H1 (cell line): ENCODE data around the gene NODAL. TPM values are rescaled to one million over a fixed set of nuclear protein-coding genes. Genes with fewer than 3 reads are reported as not detected.

Source experiments
- CTCF ChIA-PET: fragments of 300-600 bp; sonication (Branson Sonifier 250); formaldehyde crosslinking; loops from one replicate; lab custom pipeline; 2021; ENCODE audit not compliant: partially characterized antibody; lab: Charles Lee
- POLR2A ChIA-PET: fragments of 300-600 bp; sonication (Branson Sonifier 250); formaldehyde crosslinking; loops from one replicate; lab custom pipeline; 2021; ENCODE audit warnings: inconsistent platforms; ENCODE audit not compliant: partially characterized antibody; lab: Charles Lee
- DNase-seq, 2 experiments: peaks; one replicate each; pipeline versions ENCODE4 v3.0.0 to v3.0.0-alpha.2; 2010 to 2022; ENCODE audit warnings: low spot score in 2 of 2, low read depth in 1 of 2, mixed read lengths in 1 of 2
- FAIRE-seq: peaks from 2 replicates; lab custom pipeline; 2011; peaks lifted over from hg19 to GRCh38; lab: Jason Lieb, UNC
- H2AFZ ChIP-seq: 2 replicates; pipeline ENCODE4 v1.8.1; 2012; ENCODE audit warnings: low read length, inconsistent platforms
- H2AK5ac ChIP-seq: 2 replicates; pipeline ENCODE4 v1.6.1; 2013; ENCODE audit warnings: low read depth, low read length
- H2BK120ac ChIP-seq: replicated peaks from 2 replicates; pipeline ENCODE3; 2013; ENCODE audit warnings: low read depth, low read length, inconsistent platforms
- H2BK12ac ChIP-seq: 2 replicates; pipeline ENCODE4 v1.6.1; 2013; ENCODE audit warnings: low read depth, low read length
- H2BK15ac ChIP-seq: 2 replicates; pipeline ENCODE4 v1.6.1; 2013; ENCODE audit warnings: low read length
- H2BK20ac ChIP-seq: 2 replicates; pipeline ENCODE4 v1.6.1; 2013; ENCODE audit warnings: low read length
- H2BK5ac ChIP-seq: 2 replicates; pipeline ENCODE4 v1.6.1; 2013; ENCODE audit warnings: low read depth, low read length
- H3K14ac ChIP-seq: 2 replicates; pipeline ENCODE4 v1.6.1; 2013; ENCODE audit warnings: inconsistent platforms; ENCODE audit not compliant: insufficient read length
- H3K18ac ChIP-seq: 2 replicates; pipeline ENCODE4 v1.6.1; 2013; ENCODE audit warnings: low read length; ENCODE audit errors: extremely low read depth
- H3K23ac ChIP-seq: 2 replicates; pipeline ENCODE4 v1.6.1; 2013; ENCODE audit warnings: inconsistent platforms; ENCODE audit not compliant: insufficient read length
- H3K23me2 ChIP-seq: 2 replicates; pipeline ENCODE4 v1.6.1; 2013; ENCODE audit warnings: low read depth, low read length
- H3K27ac ChIP-seq: 2 replicates; pipeline ENCODE4 v1.6.1; 2011; ENCODE audit warnings: low read depth, low read length, inconsistent platforms
- H3K27me3 ChIP-seq, 4 experiments: replicated peaks in 1 of 4; 1 replicate in 1 of 4; 2 replicates in 3 of 4; pipeline versions ENCODE4 v1.6.1 to v1.8.1; 2011 to 2013; ENCODE audit warnings: low read length in 3 of 4, mild to moderate bottlenecking in 3 of 4, inconsistent platforms in 2 of 4, mixed read lengths in 2 of 4, moderate library complexity in 1 of 4; ENCODE audit not compliant: control insufficient read depth in 3 of 4, insufficient read depth in 3 of 4; ENCODE audit errors: extremely low read depth in 1 of 4
- H3K36me3 ChIP-seq, 4 experiments: 2 replicates each; pipeline versions ENCODE4 v1.6.1 to v1.8.1; 2011 to 2013; ENCODE audit warnings: mild to moderate bottlenecking in 4 of 4, low read length in 3 of 4, moderate library complexity in 2 of 4, control low read depth in 1 of 4, inconsistent platforms in 1 of 4; ENCODE audit not compliant: insufficient read depth in 4 of 4, control insufficient read depth in 2 of 4
- H3K4ac ChIP-seq: replicated peaks from 2 replicates; pipeline ENCODE3; 2013; ENCODE audit warnings: low read length, low read depth, mixed read lengths, inconsistent platforms; ENCODE audit not compliant: insufficient read length
- H3K4me1 ChIP-seq, 4 experiments: replicated peaks in 1 of 4; 1 replicate in 1 of 4; 2 replicates in 3 of 4; pipeline versions ENCODE4 v1.6.1 to v1.8.1; 2011 to 2013; ENCODE audit warnings: low read length in 3 of 4, inconsistent platforms in 2 of 4, mixed read lengths in 1 of 4; ENCODE audit not compliant: insufficient read depth in 4 of 4, control insufficient read depth in 3 of 4
- H3K4me2 ChIP-seq, 2 experiments: 2 replicates each; pipeline versions ENCODE4 v1.6.1 to v1.8.1; 2011 to 2013; ENCODE audit warnings: low read depth in 2 of 2, low read length in 2 of 2, control low read depth in 1 of 2, inconsistent platforms in 1 of 2, mild to moderate bottlenecking in 1 of 2; ENCODE audit not compliant: insufficient read depth in 1 of 2
- H3K4me3 ChIP-seq, 4 experiments: fragments of 200-600, 300-600 bp in 1 of 4; sonication (generic), shearing (Covaris generic), sonication (Bioruptor Twin) in 1 of 4; 2 replicates each; pipeline versions ENCODE4 v1.5.1 to v1.8.1; 2011 to 2016; ENCODE audit warnings: low read length in 4 of 4, low read depth in 3 of 4, control low read depth in 2 of 4, inconsistent platforms in 2 of 4, mild to moderate bottlenecking in 2 of 4, mixed read lengths in 1 of 4, moderate library complexity in 1 of 4; ENCODE audit not compliant: insufficient read depth in 2 of 4; ENCODE audit errors: extremely low read depth in 1 of 4
- H3K56ac ChIP-seq: replicated peaks from 2 replicates; pipeline ENCODE3; 2013; ENCODE audit warnings: low read depth, mild to moderate bottlenecking, mixed read lengths, low read length, inconsistent platforms; ENCODE audit not compliant: insufficient read length
- H3K79me1 ChIP-seq: 2 replicates; pipeline ENCODE4 v1.6.1; 2013; ENCODE audit warnings: low read depth, low read length, control low read depth
- H3K79me2 ChIP-seq, 2 experiments: 2 replicates each; pipeline versions ENCODE4 v1.6.1 to v1.8.1; 2012 to 2013; ENCODE audit warnings: low read length in 2 of 2, mild to moderate bottlenecking in 2 of 2, inconsistent platforms in 1 of 2; ENCODE audit not compliant: insufficient read depth in 2 of 2, control insufficient read depth in 1 of 2
- H3K9ac ChIP-seq, 4 experiments: replicated peaks in 1 of 4; 1 replicate in 1 of 4; 2 replicates in 3 of 4; pipeline versions ENCODE4 v1.6.1 to v1.8.1; 2011 to 2013; ENCODE audit warnings: low read depth in 3 of 4, low read length in 3 of 4, control low read depth in 2 of 4, mild to moderate bottlenecking in 2 of 4, moderate library complexity in 2 of 4, inconsistent platforms in 1 of 4; ENCODE audit errors: extremely low read depth in 1 of 4
- H3K9me3 ChIP-seq, 2 experiments: 2 replicates each; pipeline versions ENCODE4 v1.6.1 to v1.8.1; 2012 to 2013; ENCODE audit warnings: mild to moderate bottlenecking in 2 of 2, moderate library complexity in 2 of 2, control low read depth in 1 of 2, inconsistent platforms in 1 of 2, low read depth in 1 of 2, low read length in 1 of 2, mixed read lengths in 1 of 2; ENCODE audit not compliant: insufficient read depth in 2 of 2
- H4K20me1 ChIP-seq, 2 experiments: replicated peaks in 1 of 2; 2 replicates each; pipeline versions ENCODE3 to v1.8.1; 2011 to 2013; ENCODE audit warnings: inconsistent platforms in 2 of 2, low read length in 2 of 2, mild to moderate bottlenecking in 1 of 2; ENCODE audit not compliant: insufficient read depth in 2 of 2, control insufficient read depth in 1 of 2
- H4K5ac ChIP-seq: 2 replicates; pipeline ENCODE4 v1.6.1; 2013; ENCODE audit warnings: low read length, low read depth, mixed read lengths, inconsistent platforms; ENCODE audit not compliant: insufficient read length
- H4K8ac ChIP-seq: 2 replicates; pipeline ENCODE4 v1.8.0; 2013; ENCODE audit warnings: mild to moderate bottlenecking, moderate library complexity, low read length, inconsistent platforms; ENCODE audit not compliant: insufficient read depth; ENCODE audit errors: extremely low read depth
- H4K91ac ChIP-seq: replicated peaks from 2 replicates; pipeline ENCODE3; 2013; ENCODE audit warnings: low read length, mixed read lengths, inconsistent platforms; ENCODE audit not compliant: insufficient read length
- CTBP2 ChIP-seq: IDR thresholded peaks from 2 replicates; pipeline ENCODE4 v1.7.0; 2011; ENCODE audit warnings: borderline replicate concordance, mild to moderate bottlenecking, moderate library complexity, mixed read lengths, low read length; ENCODE audit not compliant: insufficient read depth, insufficient read length
- RNF2 ChIP-seq: fragments of 200-900, 300-1000 bp; sonication (generic); IDR thresholded peaks from 2 replicates; pipeline ENCODE4 v1.7.1; 2016; ENCODE audit warnings: borderline replicate concordance, low read depth, mild to moderate bottlenecking, antibody characterized with exemption, low read length; ENCODE audit not compliant: poor library complexity, severe bottlenecking; ENCODE audit errors: missing control alignments
- RXRA ChIP-seq: IDR thresholded peaks from 2 replicates; pipeline ENCODE4 v1.6.1; 2011; ENCODE audit warnings: low read depth, mild to moderate bottlenecking, low read length, moderate library complexity; ENCODE audit not compliant: insufficient read depth
- TEAD4 ChIP-seq: IDR thresholded peaks from 2 replicates; pipeline ENCODE4 v1.6.1; 2012; ENCODE audit warnings: low read depth, low read length, inconsistent platforms, mixed read lengths
- WGBS, 2 experiments: shearing (Covaris generic) in 1 of 2; methylation state at CpG; one replicate each; pipeline versions ENCODE4 v1.1.6 to v1.1.7; 2013 to 2015; ENCODE audit warnings: low lambda C conversion rate in 2 of 2, mixed read lengths in 2 of 2, inconsistent platforms in 1 of 2, low coverage in 1 of 2, missing lambda C conversion rate in 1 of 2; ENCODE audit not compliant: insufficient replicate concordance in 2 of 2, insufficient coverage in 1 of 2, insufficient read length in 1 of 2; ENCODE audit errors: extremely low coverage in 1 of 2, missing lambda C conversion rate in 1 of 2; 5-methylcytosine and 5-hydroxymethylcytosine counted together
- polyA plus RNA-seq, 7 experiments: library from polyadenylated mRNA; depleted of rRNA in 3 of 7; stranded (reverse) in 5 of 7; unstranded in 2 of 7; fragments of >200 nt in 5 of 7; fragments of 200-250 nt in 2 of 7; gene quantifications; 1 replicate in 5 of 7; 2 replicates in 1 of 7; 4 replicates in 1 of 7; pipeline versions ENCODE4 v1.2.1 to v1.2.3, GENCODE V29; 2011 to 2013; ENCODE audit warnings: missing spikeins in 2 of 7, mixed read lengths in 2 of 7
- total RNA-seq: library from RNA; stranded (reverse); fragmentation: NEBNext Ultra II Directional; extraction: Animal tissue kit (Norgen Biotek cat#: 25700); gene quantifications from 2 replicates; pipeline ENCODE4 v1.2.1, GENCODE V29; 2021

NODAL gene
- total and polyA plus RNA-seq, 2 of the 8 experiments (the other 6 are each of a cell fraction or from before 2014, with no cell fraction given) = 2.0 to 7.3 TPM

- Histone ChIP-seq H2BK12ac (peak overlapping the region; percentile 55; the same call in 1 of the 2 replicates), H3K4me2 (no peak overlapping the region; a peak in 2 of 4 replicates), H4K8ac (no peak overlapping the region), H2BK5ac (no peak overlapping the region), H2BK15ac (0 out of 2 replicates have a peak overlapping the region, but pooled peaks have one; percentile 40), H3K4me1 (peaks cover 9 to 22% (median 18%) of the 10 kb centered on the region in 4 experiments), H3K23me2 (peaks cover 17% of the 10 kb centered on the region; the same call in 1 of the 2 replicates), H3K18ac (no peak overlapping the region; the same call in 1 of the 2 replicates), H2AFZ (no peak overlapping the region), H4K91ac (no peak overlapping the region), H3K14ac (no peak overlapping the region), H3K4me3 (no peak overlapping the region), H3K9ac (no peak overlapping the region), H2BK20ac (no peak overlapping the region), H3K9me3 (no peaks in the 10 kb centered on the region), H3K36me3 (peaks cover 0 to 2% (median 0%) of the 10 kb centered on the region in 4 experiments; a peak in 1 of 8 replicates), H3K4ac (no peak overlapping the region), H2AK5ac (no peak overlapping the region), H3K23ac (no peak overlapping the region), H3K27me3 (peaks cover 0 to 6% (median 2%) of the 10 kb centered on the region in 4 experiments; a peak in 3 of 7 replicates), H3K79me1 (peaks cover 4% of the 10 kb centered on the region), H2BK120ac (no peak overlapping the region), H3K56ac (no peak overlapping the region), H4K5ac (no peak overlapping the region), H3K79me2 (peaks cover 0 to 25% of the 10 kb centered on the region in 2 experiments; a peak in 3 of 4 replicates), H3K27ac (no peak overlapping the region), H4K20me1 (peaks cover 0 to 7% of the 10 kb centered on the region in 2 experiments)
- POLR2A ChIA-PET = no interaction called here
- CTCF ChIA-PET = interaction anchor here (0.7 to 43.0 kb wide), 8 partner anchors 9 to 216 kb away, joined by 4 to 908 read pairs (median 8); no protein-coding TSS in a partner anchor
- 80% methylated on average over 9 of the region's 9 CpGs; no CpG with 5 or more reads in 1 of the 2 experiments for WGBS, 2 experiments
- FAIRE-seq (no peak), DNase-seq (no peak)
- no peak for TF ChIP-seq RXRA
- no peak for TF ChIP-seq RNF2
- TF ChIP-seq CTBP2 = no peak
- TF ChIP-seq TEAD4 = no peak
These were observed 39.6 kb upstream of the NODAL start for GRCh38 chr10:70481105-70481504.
